HG02852 (cell line): ENCODE data around the gene TPPP3.
"Not testable (repeated sequence)": the region's sequence is repeated elsewhere in the genome, so short reads cannot be mapped to it uniquely, and the experiment has no call there.

ENCODE experiments used
- ATAC-seq: cut with Tn5 transposase; IDR thresholded peaks from one replicate; pipeline ENCODE4 v1.9.1; 2021; ENCODE audit warnings: mild to moderate bottlenecking, moderate library complexity; ENCODE audit not compliant: unreplicated experiment

TPPP3 gene

GRCh38 chr16:67426950-67427349 is 33.7 kb upstream of the TPPP3 start:
- no peak for ATAC-seq

DNA sequence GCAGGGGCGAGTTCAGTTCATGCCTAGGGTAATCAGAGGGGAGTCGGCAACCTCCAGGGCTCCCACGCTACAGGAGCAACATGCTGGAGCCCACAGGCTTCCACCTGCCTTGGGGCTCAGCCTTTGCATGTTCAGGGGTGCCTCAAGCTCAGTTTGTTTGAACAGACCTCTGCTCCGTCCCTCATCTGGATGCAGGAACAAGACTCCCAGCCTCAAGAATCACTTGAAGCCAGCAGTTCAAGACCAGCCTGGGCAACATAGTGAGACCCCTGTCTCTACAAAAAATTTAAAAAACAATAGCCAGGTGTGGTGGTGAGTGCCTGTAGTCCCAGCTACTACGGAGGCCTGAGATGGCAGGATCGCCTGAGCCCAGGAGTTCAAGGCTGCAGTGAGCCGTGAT is 32.7 kb upstream of the TPPP3 start:
- ATAC-seq: no peak

GRCh38 chr16:67425580-67425979 is 32.3 kb upstream of the TPPP3 start:
- ATAC-seq: no peak

DNA sequence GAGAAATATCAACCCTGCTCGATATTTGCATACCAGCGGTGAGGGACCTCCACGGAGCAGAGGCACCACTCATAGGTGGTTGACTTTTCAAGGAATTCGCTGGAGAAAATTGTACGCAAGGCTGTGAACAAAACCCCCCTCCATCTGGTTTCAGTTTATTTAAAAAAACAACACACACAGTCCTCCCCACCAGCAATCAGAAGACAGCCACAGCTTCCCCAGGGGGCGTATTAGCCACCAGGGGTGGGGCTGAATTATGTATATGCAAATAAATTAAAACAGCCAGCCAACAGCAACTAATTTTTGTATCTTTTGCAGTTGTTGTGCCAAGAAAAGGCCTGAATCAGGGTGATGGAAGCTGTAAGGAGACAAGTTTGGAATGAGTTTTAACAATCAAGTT is 31.8 kb upstream of the TPPP3 start:
- ATAC-seq: no peak

GRCh38 chr16:67424261-67424615 is 30.9 kb upstream of the TPPP3 start:
- ATAC-seq: no peak

- no peak for ATAC-seq
These were observed 30.4 kb upstream of the TPPP3 start for GRCh38 chr16:67423611-67424260.

DNA sequence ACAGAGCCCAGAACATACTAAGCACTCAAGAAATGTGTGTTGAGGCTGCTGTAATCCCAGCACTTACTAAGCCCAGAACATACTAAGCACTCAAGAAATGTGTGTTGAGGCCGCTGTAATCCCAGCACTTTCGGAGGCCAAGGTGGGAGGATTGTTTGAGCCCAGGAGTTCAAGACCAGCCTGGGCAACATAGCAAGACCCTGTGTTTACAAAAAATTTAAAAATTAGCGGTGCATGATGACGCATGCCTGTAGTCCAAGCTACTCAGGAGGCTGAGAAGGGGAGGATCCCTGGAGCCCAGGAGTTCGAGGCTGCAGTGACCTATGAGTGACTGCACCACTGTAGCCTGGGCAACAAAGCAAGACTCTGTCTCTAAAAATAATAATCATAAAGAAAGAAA is 29.7 kb upstream of the TPPP3 start:
- ATAC-seq: no peak

DNA sequence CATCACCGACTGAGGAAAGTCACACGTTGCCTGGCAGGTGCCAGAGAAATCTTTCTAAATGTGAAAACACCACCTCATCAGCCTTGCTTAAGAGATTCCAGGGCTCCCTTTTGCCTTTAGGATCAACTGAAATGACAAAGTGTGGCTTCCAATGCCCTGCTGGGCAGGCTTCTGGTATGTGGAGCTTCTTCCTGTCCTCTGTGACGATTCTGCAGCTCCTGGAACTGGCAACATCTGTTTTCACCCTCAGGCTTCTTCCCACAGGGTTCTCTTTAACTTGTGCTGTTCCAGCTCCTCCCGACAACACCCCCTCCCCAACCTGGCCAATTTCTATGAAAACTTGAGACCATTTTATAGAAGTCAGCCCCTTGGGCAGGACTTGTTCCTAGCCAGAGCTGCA is 27.7 kb upstream of the TPPP3 start:
- ATAC-seq: no peak

GRCh38 chr16:67419931-67420330 is 26.6 kb upstream of the TPPP3 start:
- ATAC-seq: no peak

GRCh38 chr16:67419502-67419901 is 26.2 kb upstream of the TPPP3 start:
- no peak for ATAC-seq

DNA sequence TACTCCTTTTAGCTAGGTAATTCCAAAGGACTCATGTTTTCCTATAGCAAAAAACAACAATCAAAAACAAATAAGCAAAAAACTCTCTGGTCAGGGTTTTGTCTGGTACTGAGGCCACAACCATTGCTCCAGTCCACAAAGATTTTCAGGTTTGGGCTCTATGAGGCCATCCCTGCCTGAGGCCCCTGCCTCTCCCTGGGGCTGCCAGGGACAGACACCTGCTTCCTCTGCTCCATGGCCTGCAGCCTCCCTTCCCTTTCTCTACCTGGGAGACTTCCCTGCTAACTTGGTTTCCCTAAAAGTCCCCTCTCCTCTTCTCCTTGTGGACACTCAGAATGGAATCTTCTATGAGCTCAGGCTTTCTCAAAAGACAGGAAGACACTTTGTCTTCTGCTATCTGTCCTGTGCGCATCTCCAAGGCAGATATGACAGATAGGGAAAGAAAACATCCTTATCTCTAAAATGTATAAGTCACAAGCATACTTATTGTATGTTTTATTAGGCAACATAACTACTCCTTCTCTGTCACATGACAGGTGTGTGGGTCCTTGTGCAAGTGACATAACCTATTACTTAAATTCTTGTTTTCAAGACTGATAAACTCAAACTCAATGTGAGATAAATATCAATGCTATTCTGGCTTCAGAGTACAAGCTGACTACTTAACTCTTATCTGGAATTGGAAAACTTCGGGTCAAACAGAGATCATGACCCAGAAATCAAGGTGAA is 24.2 kb upstream of the TPPP3 start:
- ATAC-seq: no peak

DNA sequence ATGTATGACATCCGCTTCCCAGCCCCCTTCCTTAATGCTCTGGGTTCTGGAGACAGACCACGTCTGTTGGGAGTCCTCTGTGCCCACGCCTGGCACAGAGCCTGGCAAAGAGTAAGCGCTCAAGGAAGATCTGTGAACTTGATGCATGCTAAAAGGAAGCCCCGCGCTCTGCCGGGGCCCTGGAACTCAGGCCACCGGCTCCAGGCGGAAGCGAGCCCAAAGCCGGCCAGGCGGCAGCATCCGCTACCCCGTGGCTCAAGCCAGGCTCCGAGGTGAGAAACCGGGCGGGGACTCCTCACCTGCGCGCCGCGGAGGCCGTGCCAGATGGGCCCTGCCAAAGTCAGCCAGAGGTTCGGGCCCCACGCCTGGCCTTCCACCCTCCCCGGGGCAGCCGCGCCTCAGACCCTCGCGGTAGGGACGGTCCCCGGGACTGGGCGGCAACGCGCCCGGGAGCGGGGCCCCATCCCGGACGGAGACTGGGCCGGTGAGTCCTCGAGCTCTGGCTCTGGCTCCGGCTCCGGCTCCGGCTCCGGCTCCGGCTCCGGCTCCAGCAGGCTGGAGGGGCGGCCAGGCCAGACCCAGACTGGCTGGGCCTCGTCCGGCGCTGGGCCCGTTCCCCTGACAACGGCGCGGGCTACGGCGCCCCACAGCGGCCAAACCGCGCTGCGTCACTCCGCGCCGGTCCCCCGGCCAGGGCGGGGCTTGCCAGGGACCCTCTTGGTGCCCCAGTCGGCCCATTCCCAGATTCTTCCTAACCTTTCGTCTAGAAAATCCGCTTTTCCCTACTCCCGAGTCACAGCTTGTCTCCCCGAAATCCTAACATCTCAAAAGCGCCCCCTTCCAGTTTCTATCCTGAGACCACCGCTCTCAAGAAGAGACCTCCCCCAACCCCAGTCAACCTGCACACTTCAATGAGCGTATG is 22.8 kb upstream of the TPPP3 start, which contains the start of gene ZDHHC1:
TSS of gene ZDHHC1 (minus strand) at position 606 of the 922 bp plus-strand sequence. CDS start 8,702 bp downstream, outside the sequence.
- peak; percentile 73 for ATAC-seq

GRCh38 chr16:67415421-67415820 is 22.1 kb upstream of the TPPP3 start:
- not testable (repeated sequence) for ATAC-seq

- no peak for ATAC-seq
These were observed 20.9 kb upstream of the TPPP3 start for GRCh38 chr16:67413978-67414911.

DNA sequence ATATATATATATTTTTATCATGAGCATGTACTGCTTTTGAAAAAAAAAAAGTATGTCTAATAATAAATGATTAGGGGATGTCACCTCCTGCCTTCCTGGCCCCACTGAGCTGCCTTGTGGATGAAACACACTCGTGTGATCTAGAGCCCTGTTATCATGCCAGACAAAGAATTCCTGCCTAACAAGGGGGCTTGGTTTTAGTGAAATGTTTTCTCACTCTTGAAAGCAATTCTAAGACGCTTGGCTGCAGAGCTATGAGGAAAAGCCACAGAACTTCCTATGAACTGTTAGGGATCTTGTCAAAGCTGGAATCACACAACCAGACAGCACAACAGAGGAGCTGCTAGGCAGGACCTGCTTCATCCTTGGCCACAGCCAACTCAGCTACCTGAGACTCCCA is 19.0 kb upstream of the TPPP3 start:
- no peak for ATAC-seq

GRCh38 chr16:67411339-67411738 is 18.0 kb upstream of the TPPP3 start:
- no peak for ATAC-seq

DNA sequence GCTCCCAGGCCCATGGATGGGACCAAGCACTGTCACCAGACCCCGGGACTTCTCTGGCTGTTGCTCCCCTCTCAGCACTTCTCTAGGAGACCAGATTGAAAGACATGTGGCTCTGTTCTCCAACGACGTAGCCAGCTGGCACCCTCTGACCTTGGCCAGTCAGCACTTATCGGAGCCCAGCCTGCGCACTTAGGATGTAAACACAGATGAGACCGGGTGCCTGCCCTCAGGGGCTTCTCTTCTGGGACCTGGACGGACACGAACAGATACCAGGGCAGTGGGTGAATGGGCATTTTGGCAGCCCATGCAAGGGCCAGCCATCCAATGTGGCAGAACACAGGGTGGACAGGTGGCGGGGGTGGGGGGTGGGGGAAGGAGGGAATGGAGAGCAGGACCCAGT is 16.3 kb upstream of the TPPP3 start:
- ATAC-seq: no peak

DNA sequence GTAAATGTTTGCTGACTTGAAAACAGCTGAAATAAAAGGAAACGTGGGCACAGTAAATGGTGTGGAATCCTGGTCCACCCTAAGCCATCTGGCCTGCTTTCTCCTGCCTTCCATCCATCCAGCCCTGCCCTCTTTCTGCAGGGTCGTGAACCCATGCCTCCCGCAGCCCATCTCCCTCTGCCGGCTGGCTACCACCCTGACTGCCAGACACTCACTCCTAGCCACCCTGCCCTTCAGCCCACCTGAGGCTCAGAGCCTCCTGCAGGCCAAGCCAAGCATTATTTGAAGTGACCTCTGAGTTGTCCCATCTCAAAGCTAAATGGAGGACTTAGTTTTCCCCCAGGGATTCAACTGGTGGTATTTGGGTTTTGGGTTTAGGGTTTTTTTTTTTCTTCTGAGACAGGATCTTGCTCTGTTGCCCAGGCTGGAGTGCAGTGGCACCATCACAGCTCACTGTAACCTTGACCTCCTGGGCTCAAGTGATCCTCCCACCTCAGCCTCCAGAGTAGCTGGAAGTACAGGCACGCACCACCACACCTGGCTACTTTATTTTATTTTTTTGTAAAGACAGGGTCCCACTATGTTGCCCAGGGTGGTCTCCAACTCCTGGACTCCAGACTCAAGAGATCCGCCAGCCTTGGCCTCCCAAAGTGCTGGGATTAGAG is 14.6 kb upstream of the TPPP3 start:
- no peak for ATAC-seq

- no peak for ATAC-seq
These were observed 14.0 kb upstream of the TPPP3 start for GRCh38 chr16:67407176-67407787.
